HG02943 (cell line): ENCODE measurements around the gene TFF1.

Source experiments
- ATAC-seq: cut with Tn5 transposase; IDR thresholded peaks from one replicate; pipeline ENCODE4 v1.9.1; 2021; ENCODE audit warnings: mild to moderate bottlenecking, low read depth, moderate library complexity; ENCODE audit not compliant: unreplicated experiment

TFF1 gene

DNA sequence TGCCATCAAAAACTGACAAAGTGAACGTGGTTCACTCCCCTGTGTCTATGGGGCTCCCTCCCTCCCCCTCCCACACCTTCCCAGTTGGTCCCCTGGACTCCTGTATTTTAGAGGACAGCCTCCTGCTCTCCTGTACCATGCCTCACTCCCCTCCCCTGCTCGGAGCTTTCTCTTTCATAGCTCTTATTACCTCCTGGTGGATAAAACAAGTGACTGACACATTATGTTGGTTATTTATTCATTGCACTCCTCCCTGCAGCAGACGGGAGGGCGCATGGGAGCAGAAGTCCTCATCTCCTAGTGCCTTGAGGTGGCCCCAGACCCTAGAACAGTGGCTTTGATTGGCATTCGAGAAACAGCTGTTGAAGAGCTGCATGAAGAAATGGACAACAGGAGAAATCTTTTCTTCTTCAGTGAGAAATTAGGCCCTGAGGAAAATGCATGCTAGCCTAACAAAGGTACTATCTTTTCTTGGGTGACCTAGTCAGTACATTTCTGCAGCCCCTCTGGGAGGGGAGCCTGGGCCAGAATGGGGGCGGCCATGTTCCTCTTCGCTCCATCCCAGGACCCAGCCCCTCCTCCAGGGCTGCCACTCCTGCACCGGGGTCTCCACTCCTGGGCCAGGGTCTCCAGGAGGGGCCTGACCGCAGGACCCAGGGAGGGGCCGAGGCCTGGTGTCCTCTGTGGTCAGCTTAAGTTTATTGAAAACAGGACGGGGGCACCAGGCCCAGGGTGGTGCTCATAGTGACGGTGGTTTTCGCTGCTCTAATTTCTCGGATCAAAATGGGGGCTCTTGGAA, 1.2 kb upstream of the TFF1 start:
- no peak for ATAC-seq

DNA sequence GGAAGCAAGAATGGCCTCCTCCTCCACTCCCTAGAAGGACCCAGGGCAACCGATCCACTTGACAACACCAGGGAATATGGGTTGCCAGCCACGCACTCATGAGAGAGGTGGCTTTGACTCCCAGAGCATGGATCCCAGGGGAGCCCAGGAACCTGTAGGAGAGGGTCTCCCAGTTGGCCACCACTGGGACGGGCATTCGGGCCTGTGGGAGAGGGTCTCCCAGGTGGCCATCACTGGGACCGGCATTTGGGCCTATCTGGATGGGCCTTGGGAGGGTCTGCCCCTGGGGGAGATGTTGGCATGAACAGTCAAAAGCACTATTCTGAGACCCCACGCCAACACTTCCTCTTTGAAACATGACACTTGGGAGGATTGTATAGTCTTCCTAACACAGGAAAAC, 565 bp downstream of the TFF1 start:
- no peak for ATAC-seq

DNA sequence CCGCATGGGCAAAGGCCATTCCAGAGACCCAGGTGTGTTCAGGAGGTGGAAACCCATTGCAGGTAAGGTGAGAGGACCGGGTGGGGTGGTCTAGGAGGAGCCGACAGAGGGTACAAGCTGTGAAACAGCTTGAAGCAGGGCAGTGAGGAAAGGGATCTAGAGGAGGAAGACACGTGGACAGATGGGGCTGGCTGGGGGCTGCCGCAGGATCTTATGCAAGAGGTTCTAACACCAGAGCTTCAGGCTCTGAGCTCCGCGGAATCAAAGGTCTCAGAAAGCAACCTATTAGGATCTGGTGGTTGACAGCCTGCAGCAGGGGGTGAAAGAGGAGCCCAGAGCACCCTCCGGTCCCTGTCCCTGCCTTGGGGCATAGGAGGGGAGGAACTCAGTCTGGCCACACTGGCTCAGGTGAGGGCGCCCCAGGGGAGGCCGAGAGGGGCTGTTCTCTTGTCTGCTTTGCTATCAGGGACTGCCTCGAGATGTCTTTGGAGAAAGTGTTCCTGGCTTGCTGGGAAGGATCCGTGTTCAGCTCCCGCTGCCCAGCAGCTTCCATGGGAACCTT, 1.9 kb downstream of the TFF1 start:
- ATAC-seq = no peak

DNA sequence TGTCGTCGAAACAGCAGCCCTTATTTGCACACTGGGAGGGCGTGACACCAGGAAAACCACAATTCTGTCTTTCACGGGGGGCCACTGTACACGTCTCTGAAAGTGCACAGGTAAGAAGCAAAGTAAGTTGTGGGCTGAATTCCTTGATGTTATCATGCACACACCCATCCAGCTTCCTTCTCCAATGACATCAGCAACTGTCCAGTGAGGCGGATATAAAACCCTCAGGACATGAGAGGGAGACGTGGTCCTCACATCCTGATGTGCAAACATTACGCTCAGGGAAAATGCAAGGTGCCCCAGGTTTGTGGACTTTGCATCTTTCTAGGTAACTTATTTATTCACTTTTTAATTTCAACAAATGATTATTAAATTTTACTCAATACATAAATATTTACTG, 3.0 kb downstream of the TFF1 start:
- ATAC-seq = no peak

DNA sequence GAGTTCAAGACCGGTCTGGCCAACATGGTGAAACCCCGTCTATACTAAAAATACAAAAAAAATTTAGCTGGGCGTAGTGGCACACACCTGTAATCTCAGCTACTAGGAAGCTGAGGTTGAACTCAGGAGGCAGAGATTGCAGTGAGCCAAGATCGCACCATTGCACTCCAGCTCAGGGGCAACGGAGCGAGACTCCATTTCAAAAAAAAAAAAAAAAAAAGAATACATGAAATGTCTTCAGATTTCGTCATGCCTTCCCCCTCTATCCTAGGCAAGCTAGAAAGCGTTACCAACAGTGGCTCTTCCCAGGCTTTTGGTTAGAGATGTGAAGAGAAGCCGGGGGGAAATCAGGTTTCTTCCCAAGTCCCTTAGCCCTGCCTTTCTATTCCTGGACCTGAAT, 3.6 kb downstream of the TFF1 start:
- ATAC-seq = no peak

DNA sequence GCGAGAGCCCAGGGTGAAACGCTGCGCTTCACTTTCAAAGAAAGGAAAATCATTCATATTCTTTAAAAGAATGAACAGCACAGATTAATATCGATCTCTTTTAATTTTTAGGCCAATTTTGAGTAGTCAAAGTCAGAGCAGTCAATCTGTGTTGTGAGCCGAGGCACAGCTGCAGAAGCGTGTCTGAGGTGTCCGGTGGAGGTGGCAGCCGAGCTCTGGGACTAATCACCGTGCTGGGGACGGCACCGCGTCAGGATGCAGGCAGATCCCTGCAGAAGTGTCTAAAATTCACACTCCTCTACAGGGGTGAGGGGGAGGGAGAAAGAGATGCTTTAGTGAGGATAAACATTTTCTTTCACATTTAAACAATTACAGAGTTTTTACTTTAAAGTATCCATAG, 4.1 kb downstream of the TFF1 start:
- no peak for ATAC-seq

DNA sequence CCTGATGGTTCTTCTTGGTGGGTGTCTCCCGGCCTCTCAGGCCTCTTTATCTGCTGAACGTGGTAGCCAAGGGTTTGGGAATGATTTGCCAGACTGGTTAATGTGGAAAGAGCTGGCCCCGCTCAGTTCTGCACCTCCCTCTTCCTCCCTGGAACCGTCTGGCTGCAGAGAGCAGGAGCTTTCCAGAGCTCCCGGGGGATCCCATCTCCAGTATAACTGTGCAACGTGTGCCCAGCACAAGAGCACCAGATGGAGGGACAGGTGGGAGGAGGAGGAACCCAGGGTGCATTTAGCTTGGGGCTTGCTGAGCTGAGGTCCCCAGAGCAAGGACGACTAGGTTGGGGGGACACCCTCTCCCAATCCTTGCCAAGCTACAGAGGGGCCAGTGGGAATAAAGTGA, 5.0 kb downstream of the TFF1 start:
- ATAC-seq = no peak

DNA sequence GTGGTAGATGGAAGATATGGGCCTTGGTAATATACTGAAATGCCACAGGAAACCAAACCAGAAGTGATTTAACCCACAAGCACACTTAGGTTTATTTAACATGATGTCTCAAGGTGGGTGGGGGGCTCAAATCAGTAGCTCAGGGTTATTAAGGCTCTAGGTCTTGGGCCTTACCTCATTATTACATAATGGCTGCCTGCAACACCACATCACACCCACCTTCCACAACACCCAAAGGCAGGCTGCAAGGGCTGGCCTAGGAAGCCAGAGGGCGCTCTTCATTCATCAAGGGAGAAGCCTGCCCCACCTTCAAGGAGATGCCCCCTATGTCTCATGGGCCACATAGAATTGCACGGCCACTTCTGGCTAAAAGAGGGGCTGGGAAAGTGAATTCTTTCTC, 6.0 kb downstream of the TFF1 start:
- ATAC-seq = no peak

DNA sequence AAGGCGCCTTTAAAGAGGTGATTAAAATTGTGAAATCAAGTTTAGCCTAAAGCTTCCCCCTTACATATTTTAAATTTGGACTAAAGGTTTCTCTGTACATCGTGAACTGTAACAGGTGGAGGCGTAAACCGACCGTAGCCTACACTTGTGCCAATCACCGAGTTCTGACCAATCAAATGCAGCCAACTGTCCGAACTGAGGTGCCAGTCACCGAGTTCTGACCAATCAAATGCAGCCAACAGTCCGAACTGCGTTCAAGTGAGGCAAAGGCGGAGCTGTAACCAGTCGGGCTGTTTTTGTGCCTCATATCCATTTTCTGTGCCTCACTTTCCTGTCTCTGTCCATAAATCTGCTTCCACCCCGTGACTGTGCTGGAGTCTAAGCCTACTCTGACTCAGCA, 7.4 kb downstream of the TFF1 start:
- no peak for ATAC-seq

DNA sequence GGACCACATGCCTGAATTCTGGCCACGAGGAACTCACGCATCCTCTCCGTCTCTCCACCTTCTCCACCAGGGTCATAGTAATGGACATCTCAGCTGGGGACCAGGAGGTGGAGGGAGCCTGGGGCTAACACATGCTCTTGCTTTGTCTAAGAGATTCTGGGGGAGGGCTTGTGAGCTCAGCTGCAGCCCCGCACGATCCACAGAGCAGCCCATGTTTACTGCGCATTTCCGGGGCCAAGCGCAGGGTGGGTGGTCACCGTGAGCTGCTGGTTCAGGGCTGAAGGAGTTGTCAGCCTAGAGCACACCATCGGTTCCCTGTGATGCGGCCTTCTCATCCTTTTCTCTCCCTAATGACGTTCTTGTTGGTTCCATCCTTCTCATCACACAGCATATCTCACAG, 8.1 kb downstream of the TFF1 start:
- ATAC-seq = no peak

DNA sequence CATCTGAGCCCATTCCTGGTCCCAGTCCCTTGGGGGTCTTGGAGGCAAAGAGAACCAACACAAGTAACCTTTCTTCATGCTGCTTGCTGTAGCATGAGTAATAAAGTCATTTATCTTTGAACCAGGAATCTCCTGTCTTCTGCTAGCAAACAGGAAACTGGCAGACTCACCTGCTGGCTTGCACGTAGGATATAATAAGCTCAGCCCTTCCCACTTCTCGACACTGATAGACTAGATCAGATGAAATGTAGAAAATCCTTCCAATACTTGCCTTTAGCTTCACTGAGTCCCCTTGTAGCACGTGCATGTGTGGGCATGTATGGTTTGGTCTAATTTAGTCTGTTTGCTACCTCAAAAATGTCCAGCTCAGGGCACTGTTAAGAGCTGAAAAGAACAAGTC, 9.0 kb downstream of the TFF1 start:
- no peak for ATAC-seq

DNA sequence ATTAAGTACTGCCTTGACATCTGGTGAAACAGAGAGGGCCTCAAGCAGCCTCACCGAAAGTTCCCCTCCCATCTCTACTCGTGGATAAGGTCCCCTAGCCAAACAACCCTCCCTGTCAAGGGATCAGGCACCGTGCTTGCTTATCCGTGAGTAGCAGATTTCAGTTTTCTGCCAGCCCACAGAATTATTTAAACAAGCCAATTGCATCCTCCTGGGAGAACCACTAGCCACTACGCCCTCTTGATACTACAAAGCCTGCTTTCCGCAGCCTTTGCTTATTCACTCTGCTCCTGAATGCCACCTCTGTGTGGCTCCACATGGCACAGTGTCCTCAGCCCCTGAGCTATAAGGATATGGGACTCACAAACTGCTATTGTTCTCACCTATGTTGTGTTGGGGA, 9.7 kb downstream of the TFF1 start:
- ATAC-seq = no peak

DNA sequence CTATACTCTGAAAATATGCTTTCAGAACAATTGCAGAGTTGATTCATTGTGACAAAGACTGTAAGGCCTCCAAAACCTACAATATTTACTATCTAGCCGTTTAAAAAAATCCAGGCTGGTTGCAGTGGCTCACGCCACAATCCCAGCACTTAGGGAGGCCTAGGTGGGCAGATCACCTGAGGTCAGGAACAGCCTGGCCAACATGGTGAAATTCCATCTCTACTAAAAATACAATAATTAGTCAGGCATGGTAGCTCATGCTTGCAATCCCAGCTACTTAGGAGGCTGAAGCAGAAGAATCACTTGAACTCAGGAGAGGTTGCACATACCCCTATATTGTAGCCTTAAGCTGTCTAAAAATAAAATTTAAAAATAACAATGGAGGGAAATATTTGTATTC, 10.3 kb downstream of the TFF1 start:
- ATAC-seq = no peak

DNA sequence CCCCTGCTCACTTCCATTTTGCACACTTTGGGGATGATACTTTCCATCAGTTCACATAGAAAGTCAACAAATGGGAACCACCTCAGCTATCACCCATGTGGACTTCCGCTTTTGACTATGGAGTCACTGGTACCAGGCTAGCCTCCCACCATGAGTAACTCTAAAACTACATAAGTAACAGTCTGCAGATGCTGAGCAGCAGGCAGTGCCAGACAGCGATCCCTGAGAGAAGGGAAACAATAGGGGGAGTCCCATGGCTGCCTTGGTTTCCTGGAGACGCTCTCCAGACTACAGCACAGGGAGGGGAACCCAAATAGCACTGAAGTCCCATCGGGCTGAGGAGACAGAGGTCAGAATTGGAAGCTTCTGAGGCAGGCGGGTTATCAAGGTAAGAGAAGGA, 12.7 kb downstream of the TFF1 start:
- ATAC-seq = no peak

DNA sequence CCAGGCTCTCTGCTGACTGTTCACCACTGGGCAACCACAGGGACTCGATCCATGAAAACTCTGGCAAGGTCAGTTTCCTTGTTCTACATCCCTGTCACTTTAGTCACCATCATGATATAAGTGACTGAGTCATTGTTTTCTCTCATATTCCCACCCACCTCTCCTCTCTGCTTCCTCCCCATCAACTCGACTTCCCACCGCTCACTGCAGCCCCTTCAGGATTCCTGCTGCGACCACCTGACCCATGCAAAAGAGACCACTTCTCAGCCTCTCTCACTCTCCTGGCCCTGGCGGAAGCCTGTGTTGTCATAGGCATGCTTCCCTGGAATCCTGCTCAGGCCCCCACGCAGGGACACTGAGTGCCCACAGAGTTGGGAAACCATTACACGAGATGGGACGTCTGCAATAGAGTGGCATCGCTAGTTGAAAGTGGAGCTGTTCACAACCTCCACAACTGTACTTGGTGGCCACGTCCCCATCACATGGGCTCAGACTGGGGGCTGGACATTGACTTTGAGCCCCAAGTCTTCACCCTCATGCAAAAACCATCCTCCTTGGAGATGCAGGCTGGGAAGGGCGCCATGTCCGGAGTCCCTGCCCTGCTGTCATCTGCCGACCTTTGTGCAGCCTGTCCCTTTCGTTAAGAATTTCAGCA, 13.8 kb downstream of the TFF1 start:
- no peak for ATAC-seq

DNA sequence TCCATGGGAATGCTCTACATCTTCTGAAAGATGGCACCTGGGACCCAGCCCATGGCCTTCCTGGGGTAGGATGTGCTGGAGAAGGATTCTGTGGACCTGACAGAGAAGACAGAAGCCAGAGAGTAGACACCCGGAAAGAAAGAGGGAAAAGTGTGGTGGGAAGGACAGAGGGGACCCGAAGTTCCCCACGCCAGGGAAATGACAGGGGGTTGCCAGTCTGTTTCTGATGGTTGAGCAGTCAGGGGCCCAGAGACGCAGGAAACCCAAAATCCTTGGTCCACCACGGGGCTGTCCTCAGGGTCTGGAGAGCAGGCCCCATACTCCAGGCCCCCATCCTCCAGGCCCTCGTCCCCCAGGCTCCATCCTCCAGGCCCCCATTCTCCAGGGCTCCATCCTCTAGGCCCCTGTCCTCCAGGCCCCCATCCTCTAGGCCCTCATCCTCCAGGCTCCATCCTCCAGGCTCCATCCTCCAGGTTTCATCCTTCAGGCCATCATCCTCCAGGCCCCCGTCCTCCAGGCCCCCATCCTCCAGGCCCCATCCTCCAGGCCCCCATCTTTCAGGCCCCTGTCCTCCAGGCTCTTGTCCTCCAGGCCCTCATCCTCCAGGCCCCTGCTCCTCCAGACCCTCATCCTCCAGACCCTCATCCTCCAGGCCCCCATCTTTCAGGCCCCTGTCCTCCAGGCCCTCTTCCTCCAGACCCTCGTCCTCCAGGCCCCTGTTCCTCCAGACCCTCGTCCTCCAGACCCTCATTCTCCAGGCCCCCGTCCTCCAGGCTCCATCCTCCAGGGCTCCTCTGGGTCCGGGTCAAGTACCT, 14.5 kb downstream of the TFF1 start:
- ATAC-seq = no peak

DNA sequence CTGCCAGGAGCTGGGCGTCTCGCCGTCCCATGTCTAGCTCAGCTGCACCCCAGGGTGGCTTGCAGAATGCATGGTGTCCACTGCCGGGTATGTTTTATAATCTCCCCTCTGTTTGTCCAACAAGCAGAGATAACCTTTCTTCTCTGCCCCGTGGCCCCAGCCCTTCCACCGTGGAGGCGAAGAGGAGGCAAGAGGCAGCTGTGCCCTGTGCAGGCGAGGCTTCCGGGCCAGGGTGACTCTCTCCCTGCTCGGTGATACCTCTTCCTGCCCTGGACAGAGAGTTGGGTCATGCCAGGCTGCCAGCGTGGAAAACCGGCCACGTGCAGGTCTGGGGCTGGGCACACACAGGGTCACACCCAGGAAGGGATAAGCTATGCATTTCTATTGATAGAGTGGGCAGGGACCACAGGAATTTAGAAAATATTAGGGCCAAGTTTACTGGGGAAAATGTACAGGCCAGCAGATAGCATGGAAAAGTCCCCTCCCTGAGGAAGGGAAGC, 15.4 kb downstream of the TFF1 start, which contains the start of gene TFF2:
TFF2 (minus strand) TSS at position 68 of the 500 bp plus-strand sequence; CDS start at position 31, 37 bp downstream.
- ATAC-seq = no peak

DNA sequence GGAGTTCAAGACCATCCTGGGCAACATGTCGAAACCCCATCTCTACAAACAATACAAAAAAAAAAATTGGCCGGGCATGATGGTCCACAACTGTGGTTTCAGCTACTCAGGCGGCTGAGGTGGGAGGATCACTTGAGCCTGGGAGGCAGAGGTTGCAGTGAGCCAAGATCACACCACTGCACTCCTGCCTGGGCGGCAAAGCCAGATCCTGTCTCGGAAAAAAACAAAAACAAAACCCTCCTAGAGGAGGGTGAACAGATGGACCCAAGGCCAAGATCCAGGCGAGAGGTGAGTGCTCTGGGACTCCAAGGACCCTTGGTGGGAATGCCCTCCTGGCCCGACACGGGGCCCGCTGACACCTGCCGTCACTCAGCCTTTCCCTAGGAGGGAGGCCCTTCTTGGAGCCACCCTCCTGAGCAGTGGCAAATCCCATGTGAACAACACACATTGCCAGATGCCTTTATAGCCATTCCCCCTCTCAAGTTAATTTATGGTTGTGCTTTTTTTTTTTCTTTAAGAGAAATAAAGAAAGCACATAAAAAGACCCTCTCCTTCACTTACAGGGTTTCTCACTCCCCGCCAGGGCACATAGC, 15.9 kb downstream of the TFF1 start:
- ATAC-seq = no peak

DNA sequence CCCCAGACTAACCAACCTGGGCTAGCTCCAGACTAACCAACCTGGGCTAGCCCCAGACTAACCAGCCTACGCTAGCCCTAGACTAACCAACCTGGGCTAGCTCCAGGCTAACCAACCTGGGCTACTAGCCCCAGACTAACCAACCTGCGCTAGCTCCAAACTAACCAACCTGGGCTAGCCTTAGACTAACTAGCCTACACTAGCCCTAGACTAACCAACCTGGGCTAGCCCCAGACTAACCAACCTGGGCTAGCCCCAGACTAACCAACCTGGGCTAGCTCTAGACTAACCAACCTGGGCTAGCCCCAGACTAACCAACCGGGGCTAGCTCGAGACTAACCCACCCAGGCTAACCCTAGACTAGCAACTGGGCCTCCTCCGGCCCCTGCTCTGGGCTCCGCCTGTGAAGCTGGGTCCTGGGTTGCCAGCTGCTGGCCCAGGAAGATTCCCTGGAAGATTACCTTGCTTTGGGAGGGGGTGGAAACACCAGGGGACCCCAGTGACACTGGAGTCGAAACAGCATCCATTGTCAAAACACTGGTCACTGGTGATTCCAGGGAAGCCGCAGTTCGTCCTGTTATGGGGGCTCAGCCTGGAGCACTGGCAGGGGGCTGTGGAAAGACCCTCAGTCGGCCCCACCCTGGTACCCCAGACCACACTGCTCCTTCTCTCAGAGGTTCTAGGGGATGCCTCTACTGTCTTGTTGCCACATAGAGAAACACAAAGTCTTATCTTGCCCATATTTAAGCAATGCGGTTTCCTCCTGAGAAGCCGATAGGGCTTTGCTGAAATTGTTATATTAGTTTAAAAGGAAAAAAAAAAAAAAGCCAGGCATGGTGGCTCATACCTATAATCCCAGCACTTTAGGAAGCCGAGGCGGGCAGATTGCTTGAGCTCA, 16.7 kb downstream of the TFF1 start:
- no peak for ATAC-seq

DNA sequence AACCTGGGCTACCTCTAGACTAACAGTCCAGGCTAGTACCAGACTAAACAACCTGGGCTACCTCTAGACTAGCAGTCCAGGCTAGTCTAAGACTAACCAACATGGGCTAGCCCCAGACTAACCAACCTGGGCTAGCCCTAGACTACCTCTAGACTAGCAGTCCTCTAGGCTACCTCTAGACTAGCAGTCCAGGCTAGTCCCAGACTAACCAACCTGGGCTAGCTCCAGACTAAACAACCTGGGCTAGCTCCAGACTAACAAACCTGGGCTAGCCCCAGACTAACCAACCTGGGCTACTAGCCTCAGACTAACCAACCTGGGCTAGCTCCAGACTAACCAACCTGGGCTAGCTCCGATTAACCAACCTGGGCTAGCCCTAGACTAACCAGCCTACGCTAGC, 17.6 kb downstream of the TFF1 start:
- ATAC-seq = no peak
